ENCODE data around the gene RUSF1.
"Not testable (repeated sequence)": the region's sequence is repeated elsewhere in the genome, so short reads cannot be mapped to it uniquely, and the experiment has no call there.

The RUSF1 gene

DNA sequence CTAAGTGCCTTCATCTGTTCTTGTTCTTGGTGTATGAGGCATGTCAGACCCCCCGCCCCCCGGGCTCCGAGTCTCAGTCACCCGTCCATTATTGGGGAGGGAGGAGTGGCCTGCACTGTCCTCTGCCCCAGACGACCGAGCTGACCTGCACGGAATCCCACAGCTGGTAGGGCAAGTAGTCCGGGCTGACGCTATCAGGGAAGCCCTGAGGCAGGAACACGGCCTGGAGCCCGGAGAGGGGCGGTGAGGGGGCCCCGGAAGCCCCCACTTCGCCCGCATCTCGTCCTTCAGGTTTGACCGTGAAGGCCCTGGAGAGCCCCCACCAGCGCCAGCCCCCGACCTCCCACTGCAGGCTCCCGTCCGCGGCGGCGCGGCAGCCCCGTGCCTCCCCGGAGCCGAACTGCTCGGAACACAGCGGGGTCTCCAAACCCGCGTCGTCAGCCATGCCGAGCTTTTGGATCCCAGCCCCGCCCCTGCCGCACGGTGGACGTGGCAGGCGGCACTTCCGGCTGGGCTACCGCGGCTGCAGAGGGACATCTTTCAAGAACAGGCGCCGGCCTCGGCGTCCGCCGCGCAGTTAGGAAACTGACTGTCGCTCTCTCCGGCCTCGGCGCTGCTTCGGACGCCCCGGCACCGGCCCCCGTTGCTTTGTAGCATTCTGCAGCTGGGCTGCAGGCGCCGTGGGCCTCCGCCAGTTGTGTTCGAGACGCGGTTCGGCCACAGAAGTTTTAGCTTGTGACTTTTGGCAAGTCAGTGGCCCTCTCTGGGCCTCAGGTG is at the start of gene RUSF1:
Gene RUSF1 (minus strand): TSS at position 463 of the 777 bp plus-strand sequence. CDS start 18 bp downstream, at position 445.
- peak; percentile 92 for DNase-seq

DNA sequence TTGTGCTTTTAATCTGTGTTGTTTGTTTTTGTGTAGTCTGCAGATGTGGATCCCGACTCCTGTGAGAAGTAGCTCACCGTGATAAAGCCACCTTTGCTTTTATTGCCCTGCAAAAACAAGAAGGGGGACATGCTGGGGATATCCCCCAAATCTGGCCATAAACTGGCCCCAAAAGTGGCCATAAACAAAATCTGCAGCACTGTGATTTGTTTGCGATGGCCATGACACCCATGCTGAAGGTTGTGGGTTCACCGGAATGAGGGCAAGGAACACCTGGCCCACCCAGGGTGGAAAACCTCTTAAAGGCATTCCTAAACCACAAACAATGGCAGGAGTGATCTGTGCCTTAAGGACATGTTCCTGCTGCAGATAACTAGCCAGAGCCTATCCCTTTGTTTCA is 34.6 kb upstream of the RUSF1 start:
- DNase-seq = no peak

DNA sequence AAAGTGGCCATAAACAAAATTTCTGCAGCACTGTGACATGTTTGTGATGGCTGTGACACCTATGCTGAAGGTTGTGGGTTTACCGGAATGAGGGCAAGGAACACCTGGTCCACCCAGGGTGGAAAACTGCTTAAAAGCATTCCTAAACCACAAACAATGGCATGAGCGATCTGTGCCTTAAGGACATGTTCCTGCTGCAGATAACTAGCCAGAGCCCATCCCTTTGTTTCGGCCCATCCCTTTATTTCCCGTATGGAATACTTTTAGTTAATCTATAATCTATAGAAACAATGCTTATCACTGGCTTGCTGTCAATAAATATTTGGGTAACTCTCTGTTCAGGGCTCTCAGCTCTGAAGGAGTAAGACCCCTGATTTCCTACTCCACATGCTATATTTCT is 31.6 kb upstream of the RUSF1 start:
- not testable (repeated sequence) for DNase-seq

DNA sequence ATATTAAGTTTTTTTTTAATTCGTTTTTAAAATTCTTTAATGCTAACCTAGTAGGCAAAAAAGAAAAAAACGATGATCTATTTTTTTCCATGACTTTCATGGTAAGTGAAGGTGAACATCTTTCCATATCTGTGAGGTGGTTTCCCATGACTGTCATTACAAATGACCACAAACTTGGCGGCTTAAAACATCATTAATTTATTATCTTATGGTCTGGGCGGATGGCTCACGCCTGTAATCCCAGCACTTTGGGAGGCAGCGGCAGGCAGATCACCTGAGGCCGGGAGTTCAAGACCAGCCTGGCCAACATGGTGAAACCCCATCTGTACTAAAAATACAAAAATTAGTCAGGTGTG is 30.0 kb upstream of the RUSF1 start:
- not testable (repeated sequence) for DNase-seq

DNA sequence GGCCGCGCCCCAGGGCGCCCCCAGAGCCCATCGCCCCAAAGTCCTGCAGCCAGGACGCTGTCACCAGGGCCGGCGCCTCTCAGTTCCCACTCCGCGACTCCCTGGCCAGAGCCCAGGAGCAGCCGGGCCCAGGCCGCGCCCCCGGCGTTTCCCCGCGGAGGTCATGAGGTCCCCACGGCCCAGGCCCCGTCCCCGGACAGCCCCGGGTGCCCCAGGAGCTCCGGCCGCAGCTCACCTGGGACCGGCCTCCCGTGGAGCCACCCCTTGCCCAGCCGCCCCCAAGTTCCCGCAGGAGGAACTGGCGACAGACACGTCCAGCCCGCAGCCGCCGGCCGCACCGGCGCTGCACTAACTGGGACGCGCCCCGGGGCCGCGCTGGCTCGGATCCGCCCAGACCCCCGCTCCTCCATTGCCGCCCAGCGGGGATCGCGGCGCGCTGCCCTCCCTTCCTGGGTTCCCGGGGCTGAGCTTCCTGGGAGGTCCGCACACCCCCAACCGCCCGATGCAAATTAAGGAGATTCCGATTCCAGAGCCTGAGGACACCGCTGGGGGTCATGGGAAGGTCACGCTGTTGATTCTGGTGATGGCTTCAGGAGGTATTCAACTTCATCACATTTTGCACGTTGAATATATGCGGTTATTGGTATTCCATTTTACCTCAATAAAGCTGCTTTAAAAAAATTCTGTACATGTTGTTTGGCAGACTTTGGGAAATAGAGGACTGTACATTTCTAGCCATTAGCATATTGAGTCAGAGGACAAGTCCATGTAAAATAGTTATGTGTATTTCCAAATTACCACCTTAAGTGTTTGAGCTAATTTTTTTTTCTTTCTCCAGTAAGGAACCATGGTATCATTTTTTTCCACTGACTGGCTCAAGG is 29.4 kb upstream of the RUSF1 start:
- DNase-seq = peak; percentile 26

DNA sequence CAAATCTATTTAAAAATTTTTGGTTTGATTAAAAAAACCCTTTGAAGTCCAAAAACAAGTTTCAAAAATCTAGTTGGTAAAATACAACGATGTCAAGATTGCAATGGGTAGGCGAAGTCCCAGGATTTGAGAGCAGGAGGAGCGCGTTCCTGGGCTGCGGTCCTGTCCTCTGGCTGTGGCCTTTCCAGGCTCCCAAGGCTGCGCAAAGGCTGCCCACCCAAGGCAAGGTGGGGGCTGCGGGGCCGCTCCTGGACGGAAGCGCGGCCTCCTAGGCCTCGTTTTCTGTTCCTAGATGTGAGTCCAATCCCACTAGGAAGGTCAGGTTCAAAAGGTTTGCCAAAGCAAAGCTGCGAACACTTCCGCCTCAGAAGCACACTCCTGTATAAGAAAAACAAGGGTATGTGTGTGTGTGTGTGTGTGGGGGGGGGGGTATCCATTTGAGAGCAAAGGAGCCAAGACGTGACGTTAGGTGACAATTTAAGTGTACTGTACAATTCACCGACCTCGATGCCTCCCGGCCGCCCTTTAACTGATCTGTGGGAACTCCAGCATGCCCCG is 28.7 kb upstream of the RUSF1 start:
- no peak for DNase-seq

DNA sequence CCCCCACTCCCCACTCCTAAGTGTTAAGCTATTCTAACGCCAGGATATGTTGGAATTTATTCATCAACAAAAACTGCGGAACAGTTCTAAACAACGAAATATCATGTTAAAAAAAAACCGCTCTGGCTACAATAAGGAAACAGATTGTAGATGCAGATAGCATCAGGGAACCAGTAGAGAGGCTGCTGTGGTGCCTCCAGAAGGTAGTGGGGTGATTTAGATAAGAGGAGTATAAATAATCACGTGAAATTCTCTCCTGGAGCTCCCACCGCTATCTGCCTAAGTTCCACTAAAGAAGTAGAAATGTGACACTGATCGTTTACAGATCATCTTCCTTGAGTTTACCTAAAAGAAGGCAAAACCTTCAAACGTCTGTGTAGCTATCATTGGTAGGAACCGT is 27.5 kb upstream of the RUSF1 start:
- no peak for DNase-seq

DNA sequence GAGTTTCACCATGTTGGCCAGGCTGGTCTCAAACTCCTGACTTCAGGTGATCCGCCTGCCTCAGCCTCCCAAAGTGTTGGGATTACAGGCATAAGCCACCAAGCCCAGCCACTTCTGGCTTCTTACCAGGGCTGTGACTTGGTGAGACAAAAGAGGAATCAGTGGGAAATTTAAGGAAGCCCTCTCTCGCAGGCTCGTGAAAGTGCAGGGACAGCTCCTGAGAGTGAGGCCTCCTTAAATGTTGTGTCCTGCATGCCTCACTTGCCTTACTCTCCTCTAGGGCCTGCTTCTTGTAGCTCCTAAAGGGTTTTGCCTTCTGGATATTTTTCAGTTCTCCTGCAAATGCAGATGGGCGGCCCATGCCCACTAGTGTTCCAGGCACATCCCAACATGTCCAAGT is 24.7 kb upstream of the RUSF1 start:
- no peak for DNase-seq

DNA sequence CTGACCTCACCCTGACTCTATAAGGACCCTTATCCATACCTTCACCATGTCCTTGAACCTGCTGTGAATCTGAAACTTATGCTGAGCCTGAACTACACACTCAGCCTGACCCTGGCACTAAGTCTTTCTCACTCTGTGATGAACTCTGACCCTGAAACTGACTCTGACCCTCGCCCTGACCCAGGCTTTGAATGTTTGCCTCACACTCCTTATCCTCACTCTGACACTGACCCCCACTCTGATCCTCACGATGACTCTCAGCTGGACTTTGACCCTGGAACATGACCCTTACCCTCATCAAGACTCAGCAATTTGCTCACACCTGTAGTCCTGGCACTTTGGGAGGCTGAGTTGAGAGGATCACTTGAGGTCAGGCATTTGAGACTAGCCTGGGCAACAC is 23.9 kb upstream of the RUSF1 start:
- no peak for DNase-seq

DNA sequence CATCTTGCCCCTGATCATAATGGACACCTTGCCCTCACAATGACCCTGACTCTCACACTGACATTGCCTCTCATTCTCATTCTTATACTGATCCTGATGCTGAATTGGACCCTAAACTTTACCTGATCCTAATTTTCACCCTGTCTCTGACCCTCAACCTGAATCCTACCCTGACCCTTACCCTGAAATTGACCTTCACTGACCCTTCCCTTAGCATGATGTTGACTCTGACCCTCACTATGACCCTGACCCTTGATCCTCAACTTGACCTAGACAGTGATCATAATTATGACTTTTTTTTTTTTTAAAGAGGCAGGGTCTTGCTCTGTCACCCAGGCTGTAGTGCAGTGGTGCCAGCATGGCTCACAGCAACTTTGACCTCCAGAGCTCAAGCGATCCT is 22.9 kb upstream of the RUSF1 start:
- DNase-seq = no peak

DNA sequence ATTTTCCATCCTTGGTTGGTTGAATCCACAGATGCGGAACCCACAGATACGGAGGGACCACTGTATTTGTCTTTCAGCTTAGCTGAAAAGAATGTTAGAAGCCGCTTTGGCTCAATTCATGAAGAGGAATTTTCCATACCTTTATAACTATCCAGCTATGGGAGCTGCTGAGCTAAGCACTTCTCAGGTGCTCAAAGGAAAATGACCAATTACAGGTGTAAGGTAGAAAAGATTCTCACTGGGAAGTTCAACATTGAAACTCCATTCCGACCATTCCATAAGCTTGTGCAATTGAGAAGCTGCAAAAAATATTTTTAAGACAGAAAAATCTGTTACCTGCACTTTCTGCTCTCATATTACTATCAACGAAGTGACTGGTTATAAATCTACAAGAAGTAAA is 22.2 kb upstream of the RUSF1 start:
- DNase-seq = no peak

DNA sequence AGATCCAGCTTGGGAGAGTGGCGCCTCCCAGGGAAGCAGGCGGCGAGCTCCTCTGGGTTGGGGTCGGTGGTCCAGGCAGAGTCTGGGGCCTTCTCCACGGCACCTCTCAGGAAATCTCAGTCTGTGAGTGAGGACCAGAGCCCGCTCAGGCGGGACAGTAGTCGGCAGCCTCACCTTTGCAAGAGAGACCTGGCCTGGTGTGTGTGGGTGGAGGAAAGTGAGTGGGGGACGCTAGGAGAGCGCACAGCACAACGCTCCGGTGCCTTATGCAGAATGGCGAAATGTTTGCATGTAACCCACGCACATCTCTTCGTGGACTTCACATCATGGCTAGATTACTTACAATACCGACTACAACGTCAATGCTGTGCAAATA is 21.7 kb upstream of the RUSF1 start:
- DNase-seq = no peak

DNA sequence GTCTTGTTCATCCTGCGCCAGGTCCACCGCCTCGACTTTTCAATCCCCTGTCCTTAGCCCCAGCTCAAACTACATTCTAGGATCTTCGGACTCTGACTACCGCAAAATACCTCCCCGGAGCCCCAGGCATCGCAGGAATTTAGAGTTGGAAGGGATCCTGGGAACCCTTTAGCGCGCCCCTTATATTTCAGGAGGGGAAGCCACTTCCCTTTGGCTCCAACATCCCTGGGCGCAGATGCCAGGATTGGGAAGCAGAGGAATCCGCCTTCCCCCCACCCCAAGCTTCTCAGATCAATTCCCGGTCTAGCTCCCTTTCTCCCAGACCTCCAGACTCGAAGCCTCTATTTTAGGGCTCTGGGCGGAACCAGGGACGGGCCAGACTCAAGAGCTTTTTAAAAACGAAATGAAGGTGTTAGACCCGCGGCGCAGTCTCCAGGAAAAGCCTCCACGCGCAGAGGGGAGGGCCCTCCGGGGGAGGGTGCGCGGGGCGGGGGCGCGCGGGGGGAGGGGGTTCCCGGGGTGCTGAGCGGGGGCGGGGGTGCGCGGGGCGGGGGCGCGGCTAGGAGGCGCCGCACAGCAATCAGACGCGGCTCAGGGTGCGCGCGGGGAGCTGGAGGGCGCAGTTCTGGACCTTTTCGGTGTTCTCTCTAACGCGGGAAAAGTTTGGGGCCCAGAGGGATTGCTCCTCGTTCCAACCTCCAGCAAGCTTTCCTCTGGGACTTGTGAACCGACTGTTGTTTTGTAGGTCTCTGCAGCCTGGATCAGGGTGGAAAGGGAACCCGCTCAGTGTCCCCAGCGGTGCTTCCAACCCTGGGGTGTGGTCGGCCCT is 21.1 kb upstream of the RUSF1 start:
- peak; percentile 72 for DNase-seq

DNA sequence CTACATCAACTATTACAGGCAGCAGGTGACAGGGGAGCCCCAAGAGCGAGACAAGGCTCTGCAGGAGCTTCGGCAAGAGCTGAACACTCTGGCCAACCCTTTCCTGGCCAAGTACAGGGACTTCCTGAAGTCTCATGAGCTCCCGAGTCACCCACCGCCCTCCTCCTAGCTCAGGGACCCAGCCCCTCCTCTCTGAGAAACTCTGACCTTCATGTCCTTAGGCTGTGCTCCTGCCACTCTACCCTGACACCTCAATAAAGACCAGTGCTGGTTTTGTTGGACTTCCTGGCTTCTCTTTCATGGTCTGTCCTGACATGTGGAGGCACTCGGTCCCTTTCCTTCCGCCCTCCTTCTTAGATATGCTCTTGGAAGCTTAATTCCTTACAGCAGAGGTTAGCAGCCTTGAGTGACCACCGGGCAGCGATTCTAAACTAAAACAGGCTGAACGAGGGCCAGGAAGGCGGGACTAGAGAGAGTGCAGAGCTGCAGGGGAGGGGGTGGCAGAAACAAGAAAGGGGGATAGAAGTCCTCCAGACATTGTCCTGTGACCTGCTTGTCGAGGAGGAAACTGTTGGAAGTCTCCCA is 20.4 kb upstream of the RUSF1 start:
- DNase-seq = no peak

DNA sequence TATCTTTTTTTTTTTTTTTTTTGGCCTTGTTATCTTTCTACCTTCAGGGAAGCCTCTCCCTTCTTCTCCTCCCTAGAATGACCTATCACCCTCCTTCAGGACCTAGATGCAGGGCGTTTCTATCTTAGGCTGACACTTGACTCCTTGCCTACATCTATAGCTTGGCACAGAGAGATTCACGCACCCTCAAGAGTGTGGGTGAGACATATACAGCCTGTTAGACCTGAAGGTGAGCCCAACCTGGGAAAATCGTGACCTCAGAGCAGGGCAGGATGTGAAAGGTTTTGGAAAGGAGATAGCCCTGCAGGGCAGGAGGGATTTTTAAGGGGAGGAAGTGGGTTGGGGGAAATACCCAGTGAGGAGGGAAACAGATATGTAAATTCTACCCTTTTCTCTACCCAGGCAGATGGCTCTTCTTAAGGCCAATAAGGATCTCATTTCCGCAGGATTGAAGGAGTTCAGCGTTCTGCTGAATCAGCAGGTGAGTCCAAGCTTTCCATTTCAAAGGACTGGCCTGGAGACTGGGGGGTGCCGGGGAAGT is 19.6 kb upstream of the RUSF1 start, which contains the start of gene AHSP:
Gene AHSP (plus strand): TSS at position 167 of the 541 bp plus-strand sequence. CDS start 240 bp downstream, at position 407.
- no peak for DNase-seq

DNA sequence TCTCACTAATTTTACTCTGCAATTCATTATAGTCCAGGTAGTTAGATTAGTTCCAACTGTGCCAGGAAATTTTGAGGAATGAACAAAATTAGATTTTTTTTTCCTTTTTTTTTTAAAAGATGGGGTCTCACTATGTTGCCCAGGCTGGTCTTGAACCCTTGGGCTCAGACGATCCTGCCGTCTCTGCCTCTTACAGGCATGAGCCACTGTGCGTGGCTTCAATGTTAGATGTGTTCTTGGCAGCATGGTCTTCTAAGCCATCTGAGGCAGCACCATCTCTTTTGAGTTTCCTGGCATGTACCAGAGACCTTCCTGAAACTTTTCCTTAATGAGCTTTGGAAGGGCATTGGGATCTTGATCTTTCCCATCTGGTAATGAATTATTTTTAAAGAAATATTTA is 16.9 kb upstream of the RUSF1 start:
- DNase-seq = no peak

DNA sequence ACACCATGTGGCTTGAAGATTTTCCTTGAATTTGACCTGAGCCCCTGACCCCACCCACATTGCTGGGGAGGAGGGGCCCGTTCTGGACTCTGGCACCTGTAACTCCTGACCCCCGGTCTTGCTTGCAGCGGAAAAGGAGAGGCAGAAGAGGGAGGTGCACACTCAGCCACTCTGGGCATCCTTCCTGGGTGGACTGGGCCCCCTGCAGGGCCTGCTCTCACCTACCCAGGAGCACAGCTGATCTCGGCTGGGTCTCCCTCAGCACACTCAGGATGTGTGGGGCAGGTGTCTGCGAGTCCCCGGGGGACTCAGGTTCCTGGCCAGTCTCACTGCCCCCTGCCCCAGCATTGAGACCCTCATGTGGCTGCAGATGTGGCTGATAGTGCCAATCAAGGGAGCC is 15.6 kb upstream of the RUSF1 start:
- DNase-seq = not testable (repeated sequence)

DNA sequence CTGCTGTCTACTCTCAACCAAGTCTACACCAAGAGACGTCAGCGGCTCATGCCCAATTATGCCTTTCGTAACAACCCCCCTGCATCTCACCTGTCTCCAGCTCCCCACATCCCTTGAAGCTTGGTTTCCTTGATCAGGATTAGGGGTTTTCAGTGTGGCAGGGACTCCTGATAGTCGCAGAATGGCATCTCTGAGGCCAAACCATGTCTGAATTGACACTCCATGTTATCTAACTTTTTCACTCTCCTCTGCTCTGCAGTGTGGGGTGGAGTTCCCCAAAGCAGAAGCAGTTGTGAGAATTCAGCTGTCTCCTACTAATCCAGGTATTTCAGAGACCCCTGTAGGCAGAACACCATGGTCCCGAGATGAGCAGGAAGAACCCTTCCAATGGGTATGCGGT is 13.9 kb upstream of the RUSF1 start:
- DNase-seq = no peak

DNA sequence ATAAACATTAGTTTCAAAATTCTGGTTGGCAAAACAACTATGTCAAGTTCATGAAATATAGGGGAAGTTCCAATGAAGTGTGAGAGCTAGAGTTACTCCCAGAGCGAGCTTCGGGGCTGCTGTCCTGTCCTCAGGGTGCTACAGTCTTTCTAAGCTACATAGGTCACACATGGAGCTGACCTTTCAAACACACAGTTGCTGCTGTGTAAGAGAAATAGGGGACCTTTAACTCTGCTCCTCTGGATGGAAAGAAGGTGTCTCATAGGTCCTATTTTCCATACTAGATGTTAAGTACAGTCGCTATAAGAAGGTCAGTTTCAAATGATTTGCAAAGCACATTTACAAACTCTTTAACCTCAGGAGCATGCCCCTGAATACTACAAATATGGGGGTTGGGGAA is 13.2 kb upstream of the RUSF1 start:
- no peak for DNase-seq

DNA sequence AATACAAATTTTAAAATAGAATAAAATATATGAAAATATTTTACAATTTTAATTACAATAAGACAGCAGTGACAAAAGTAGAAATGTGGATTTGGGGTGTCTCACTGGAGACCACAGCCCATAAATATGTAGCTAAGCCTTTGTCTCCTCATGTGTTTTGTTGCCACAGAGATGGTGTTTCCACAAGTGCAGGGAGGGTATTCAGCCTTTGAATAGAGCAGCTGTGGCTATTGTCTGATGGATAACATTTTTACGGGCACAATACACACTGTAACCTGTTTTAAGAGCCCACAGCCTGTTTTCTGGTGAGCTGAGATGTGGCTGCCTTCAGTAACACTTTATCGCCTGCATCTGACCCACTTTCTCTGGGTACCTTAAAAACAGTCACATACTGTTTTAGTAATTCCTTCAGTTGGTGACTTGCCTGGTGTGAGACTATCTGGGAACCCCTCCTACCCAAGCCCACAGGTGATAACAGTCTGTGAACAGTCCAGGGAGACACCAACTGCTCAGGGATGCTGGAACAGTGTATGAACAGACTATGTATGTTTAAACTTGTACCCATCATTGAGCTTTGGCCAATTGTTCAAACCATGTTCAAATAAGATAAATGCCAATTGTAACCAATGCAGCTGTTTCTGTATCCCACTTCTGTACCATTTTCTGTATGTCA is 11.7 kb upstream of the RUSF1 start:
- no peak for DNase-seq

DNA sequence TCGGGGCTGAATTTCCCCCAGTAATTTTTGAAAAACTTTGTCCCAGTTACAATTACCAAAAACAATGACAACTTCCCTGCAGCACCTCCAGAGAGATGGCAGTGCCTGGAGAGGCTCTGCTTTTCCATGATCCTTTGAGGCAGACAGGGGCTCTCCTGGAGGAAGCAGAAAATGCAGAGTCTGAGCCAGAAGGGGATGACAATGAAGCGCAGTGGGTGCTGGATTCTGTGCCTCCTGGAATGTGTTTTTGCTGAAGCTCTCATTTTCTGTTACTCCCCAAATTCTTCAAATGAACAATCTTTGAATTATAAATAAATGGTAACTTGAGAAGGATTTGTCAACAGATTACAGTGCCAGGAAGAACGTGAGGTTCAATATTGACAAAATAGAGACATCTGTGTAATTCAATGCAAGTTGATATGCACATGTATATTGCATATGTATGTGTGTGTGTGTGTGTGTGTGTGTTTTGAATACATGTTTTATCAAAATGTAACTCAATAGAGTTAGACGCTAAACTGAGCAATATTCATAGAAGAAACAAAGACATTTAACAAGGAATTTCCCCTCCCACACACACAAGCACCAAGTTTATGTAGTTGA is 9.7 kb upstream of the RUSF1 start:
- DNase-seq = no peak
